ENCODE measurements around the gene NFATC2.
"Not testable (repeated sequence)": the region's sequence is repeated elsewhere in the genome, so short reads cannot be mapped to it uniquely, and the experiment has no call there.

NFATC2 gene

GRCh38 chr20:51567622-51568021 is 25.1 kb upstream of the NFATC2 start:
- no peak for DNase-seq (ENCODE audit: low spot score)

- DNase-seq (ENCODE audit: low spot score) = no peak
Measured at GRCh38 chr20:51566594-51566993, 24.1 kb upstream of the NFATC2 start.

- DNase-seq (ENCODE audit: low spot score) = peak; percentile 52
Measured at GRCh38 chr20:51565298-51566144, 23.0 kb upstream of the NFATC2 start.

- DNase-seq (ENCODE audit: low spot score) = peak; percentile 74
Measured at GRCh38 chr20:51563486-51564332, 21.2 kb upstream of the NFATC2 start.

- no peak for DNase-seq (ENCODE audit: low spot score)
Measured at GRCh38 chr20:51563174-51563485, 20.6 kb upstream of the NFATC2 start.

- DNase-seq (ENCODE audit: low spot score) = peak; percentile 89
Measured at GRCh38 chr20:51562332-51563173, 20.0 kb upstream of the NFATC2 start.

GRCh38 chr20:51562027-51562331 is 19.5 kb upstream of the NFATC2 start:
- no peak for DNase-seq (ENCODE audit: low spot score)

- DNase-seq (ENCODE audit: low spot score) = no peak
Measured at GRCh38 chr20:51560550-51561307, 18.2 kb upstream of the NFATC2 start.

- DNase-seq (ENCODE audit: low spot score) = no peak
Measured at GRCh38 chr20:51560042-51560441, 17.5 kb upstream of the NFATC2 start.

GRCh38 chr20:51554538-51555165 is 12.1 kb upstream of the NFATC2 start:
- DNase-seq (ENCODE audit: low spot score) = peak; percentile 73

GRCh38 chr20:51553897-51554486 is 11.5 kb upstream of the NFATC2 start:
- peak; percentile 68 for DNase-seq (ENCODE audit: low spot score)

- no peak for DNase-seq (ENCODE audit: low spot score)
Measured at GRCh38 chr20:51551186-51551585, 8.7 kb upstream of the NFATC2 start.

- no peak for DNase-seq (ENCODE audit: low spot score)
Measured at GRCh38 chr20:51549474-51549873, 7.0 kb upstream of the NFATC2 start.

GRCh38 chr20:51547951-51548350 is 5.4 kb upstream of the NFATC2 start:
- DNase-seq (ENCODE audit: low spot score) = no peak

- DNase-seq (ENCODE audit: low spot score) = no peak
Measured at GRCh38 chr20:51545515-51545914, 3.0 kb upstream of the NFATC2 start.

GRCh38 chr20:51543422-51543788 is 886 bp upstream of the NFATC2 start:
- no peak for DNase-seq (ENCODE audit: low spot score)

- DNase-seq (ENCODE audit: low spot score) = no peak
Measured at GRCh38 chr20:51542033-51542570, 417 bp downstream of the NFATC2 start.

GRCh38 chr20:51541189-51542032 is 1.1 kb downstream of the NFATC2 start:
- DNase-seq (ENCODE audit: low spot score) = peak; percentile 74

- DNase-seq (ENCODE audit: low spot score) = no peak
Measured at GRCh38 chr20:51540580-51540979, 1.9 kb downstream of the NFATC2 start.

- not testable (repeated sequence) for DNase-seq (ENCODE audit: low spot score)
Measured at GRCh38 chr20:51540074-51540473, 2.4 kb downstream of the NFATC2 start.

Data from GM03348 (cell line).